HepG2 (cell line): Measurements from ENCODE around the gene DNPH1. TPM values are rescaled to one million over a fixed set of nuclear protein-coding genes. Genes with fewer than 3 reads are reported as not detected.
A peak's percentile ranks its signal among the peaks of the same experiment; 100 is the strongest.

Source experiments
- ATAC-seq: fragments of 200-7000 bp; cut with Tn5 transposase; 3 replicates; pipeline ENCODE4 v1.9.1; 2020; ENCODE audit warnings: mild to moderate bottlenecking, moderate library complexity
- BruUV-seq: library from RNA; stranded (reverse); fragments of 400-500 nt; replicated peaks from 2 replicates; lab custom pipeline; 2021; lab: Mats Ljungman, UMichigan
- CTCF ChIA-PET: fragments of 300-600 bp; formaldehyde crosslinking; extraction: SDS; loops from one replicate; lab custom pipeline; 2021; ENCODE audit warnings: low total read pairs, inconsistent platforms, low intra/inter-chr PET ratio; lab: Yijun Ruan, JAX
- POLR2A ChIA-PET: fragments of 350-600 bp; sonication (Branson Sonifier 250); formaldehyde crosslinking; loops from one replicate; lab custom pipeline; 2020; ENCODE audit warnings: antibody characterized with exemption, inconsistent platforms; lab: Yijun Ruan, JAX
- DNase-seq: peaks from one replicate; pipeline ENCODE4 v3.0.0-alpha.2; 2015; ENCODE audit warnings: low spot score
- FAIRE-seq: peaks from 3 replicates; lab custom pipeline; 2011; peaks lifted over from hg19 to GRCh38; lab: Jason Lieb, UNC
- H2AFZ ChIP-seq: one replicate; pipeline ENCODE4 v1.6.1; 2011; ENCODE audit warnings: low read length, inconsistent platforms
- H3K27ac ChIP-seq: fragments of 300-600 bp; 3 replicates; pipeline ENCODE4 v1.8.0; 2011; ENCODE audit warnings: mixed run types, mild to moderate bottlenecking, mixed read lengths, low read length, inconsistent platforms; ENCODE audit not compliant: insufficient read depth; ENCODE audit errors: extremely low read length
- H3K27me3 ChIP-seq, 2 experiments: fragments of 200-600 bp in 1 of 2; 2 replicates in 1 of 2; 3 replicates in 1 of 2; pipeline versions ENCODE4 v1.6.0 to v1.8.0; 2011; ENCODE audit warnings: low read length in 2 of 2, mild to moderate bottlenecking in 2 of 2, moderate library complexity in 2 of 2, inconsistent platforms in 1 of 2; ENCODE audit not compliant: insufficient read depth in 2 of 2, control insufficient read depth in 1 of 2
- H3K36me3 ChIP-seq, 2 experiments: fragments of 200-600 bp in 1 of 2; replicated peaks in 1 of 2; 2 replicates in 1 of 2; 3 replicates in 1 of 2; pipeline versions ENCODE4 v1.5.1 to v1.8.0; 2011; ENCODE audit warnings: low read length in 2 of 2, inconsistent platforms in 1 of 2; ENCODE audit not compliant: insufficient read depth in 2 of 2, control insufficient read depth in 1 of 2
- H3K4me1 ChIP-seq: 2 replicates; pipeline ENCODE4 v1.5.1; 2012; ENCODE audit warnings: low read length, inconsistent platforms; ENCODE audit not compliant: insufficient read depth
- H3K4me2 ChIP-seq: 2 replicates; pipeline ENCODE4 v1.6.0; 2011; ENCODE audit warnings: low read depth, low read length, inconsistent platforms
- H3K4me3 ChIP-seq, 3 experiments: fragments of 200-600 bp in 1 of 3; sonication (generic), shearing (Covaris generic) in 1 of 3; replicated peaks in 1 of 3; 2 replicates each; pipeline ENCODE4 v1.5.1; 2011 to 2016; ENCODE audit warnings: low read length in 3 of 3, inconsistent platforms in 2 of 3, low read depth in 2 of 3, mild to moderate bottlenecking in 2 of 3, control low read depth in 1 of 3, mixed read lengths in 1 of 3; ENCODE audit not compliant: insufficient read depth in 1 of 3
- H3K79me2 ChIP-seq: one replicate; pipeline ENCODE4 v1.6.1; 2011; ENCODE audit warnings: low read length, inconsistent platforms; ENCODE audit not compliant: insufficient read depth
- H3K9ac ChIP-seq: 2 replicates; pipeline ENCODE4 v1.6.0; 2011; ENCODE audit warnings: mild to moderate bottlenecking, low read depth, low read length, inconsistent platforms; ENCODE audit not compliant: insufficient read depth
- H3K9me3 ChIP-seq: 2 replicates; pipeline ENCODE4 v1.5.1; 2012; ENCODE audit warnings: mild to moderate bottlenecking, low read length
- H4K20me1 ChIP-seq: 2 replicates; pipeline ENCODE4 v1.6.0; 2011; ENCODE audit warnings: inconsistent platforms, mild to moderate bottlenecking, low read length, moderate library complexity; ENCODE audit not compliant: insufficient read depth
- FOXO4 ChIP-seq: sonication (generic); formaldehyde crosslinking; conservative IDR thresholded peaks from 2 replicates; pipeline ENCODE4 v1.8.1; 2023; ENCODE audit warnings: missing genetic modification reagents
- HDAC2 ChIP-seq: sonication (generic); formaldehyde crosslinking; IDR thresholded peaks from 2 replicates; pipeline ENCODE4 v1.4.0; 2020; ENCODE audit warnings: missing genetic modification reagents
- HNF4G ChIP-seq, 2 experiments: sonication (generic) in 1 of 2; formaldehyde crosslinking in 1 of 2; IDR thresholded peaks; 2 replicates each; pipeline versions ENCODE4 v1.4.0 to v1.6.1; 2011 to 2020; ENCODE audit warnings: borderline replicate concordance in 2 of 2, low read depth in 2 of 2, mild to moderate bottlenecking in 2 of 2, low read length in 1 of 2, missing genetic modification reagents in 1 of 2, moderate library complexity in 1 of 2
- PAXIP1 ChIP-seq: sonication (generic); formaldehyde crosslinking; conservative IDR thresholded peaks from 2 replicates; pipeline ENCODE4 v1.4.0; 2020; ENCODE audit warnings: mild to moderate bottlenecking, missing genetic modification reagents, moderate library complexity
- PHB2 ChIP-seq: fragments of 450-650 bp; IDR thresholded peaks from 2 replicates; pipeline ENCODE4 v1.6.1; 2018; ENCODE audit not compliant: partially characterized antibody
- PHF8 ChIP-seq: sonication (generic); formaldehyde crosslinking; IDR thresholded peaks from 2 replicates; pipeline ENCODE4 v1.5.0; 2020; ENCODE audit warnings: missing genetic modification reagents
- POLR2A ChIP-seq, 2 experiments: IDR thresholded peaks; 2 replicates each; pipeline ENCODE4 v1.6.1; 2011; ENCODE audit warnings: low read depth in 2 of 2, low read length in 2 of 2, mild to moderate bottlenecking in 1 of 2, moderate library complexity in 1 of 2; ENCODE audit not compliant: insufficient read depth in 1 of 2
- POLR2AphosphoS2 ChIP-seq: IDR thresholded peaks from 2 replicates; pipeline ENCODE4 v1.6.1; 2011; ENCODE audit warnings: low read depth, low read length, improper control_type of control experiment
- STAG1 ChIP-seq: sonication (generic); formaldehyde crosslinking; IDR thresholded peaks from 2 replicates; pipeline ENCODE4 v1.4.0; 2020; ENCODE audit warnings: missing genetic modification reagents
- STAT5B ChIP-seq: sonication (generic); formaldehyde crosslinking; IDR thresholded peaks from 2 replicates; pipeline ENCODE4 v1.4.0; 2020; ENCODE audit warnings: missing genetic modification reagents
- ZFP1 ChIP-seq: IDR thresholded peaks from 2 replicates; pipeline ENCODE4 v1.6.1; 2016
- ZNF3 ChIP-seq: IDR thresholded peaks from 2 replicates; pipeline ENCODE4 v1.7.0; 2017; ENCODE audit warnings: inconsistent platforms
- ZNF430 ChIP-seq: sonication (generic); formaldehyde crosslinking; IDR thresholded peaks from 2 replicates; pipeline ENCODE4 v1.9.0; 2021; ENCODE audit warnings: mild to moderate bottlenecking, missing genetic modification reagents
- ZNF660 ChIP-seq: sonication (generic); formaldehyde crosslinking; IDR thresholded peaks from 2 replicates; pipeline ENCODE4 v1.5.1; 2020; ENCODE audit warnings: mild to moderate bottlenecking, low read depth, missing genetic modification reagents, borderline replicate concordance
- ZNF816 ChIP-seq: sonication (generic); formaldehyde crosslinking; IDR thresholded peaks from 2 replicates; pipeline ENCODE4 v1.8.0; 2022; ENCODE audit warnings: missing genetic modification reagents, mild to moderate bottlenecking, borderline replicate concordance
- WGBS: methylation state at CpG from one replicate; pipeline ENCODE4 v1.1.6; 2017; ENCODE audit warnings: low lambda C conversion rate; 5-methylcytosine and 5-hydroxymethylcytosine counted together
- in situ Hi-C: cut with HindIII; loops from 2 replicates; pipeline ENCODE4 v1.10.0; 2017; ENCODE audit warnings: low pct_unique_long_range_greater_than_20kb; ENCODE audit not compliant: extremely low pct_ligation_motif_present
- intact Hi-C: fragments of 100-400 bp; cut with micrococcal nuclease; formaldehyde crosslinking; loops from one replicate; pipeline ENCODE4 v1.10.0; 2022; ENCODE audit not compliant: unreplicated experiment
- polyA plus RNA-seq, 8 experiments: library from polyadenylated mRNA; depleted of rRNA in 3 of 8; stranded (reverse) in 7 of 8; unstranded in 1 of 8; fragments of >200 nt; fragmentation: Illumina TruSeq in 4 of 8; extraction: Trizol in 4 of 8; gene quantifications; 2 replicates each; pipeline versions ENCODE4 v1.2.1 to v1.2.3, GENCODE V29; 2011 to 2016; ENCODE audit warnings: low read depth in 4 of 8, missing spikeins in 1 of 8, mixed read lengths in 1 of 8; ENCODE audit not compliant: insufficient read depth in 1 of 8
- total RNA-seq, 5 experiments: library from RNA; depleted of rRNA; stranded (reverse); fragments of >200 nt; fragmentation: Illumina TruSeq; extraction: Trizol; gene quantifications; 2 replicates each; pipeline ENCODE4 v1.2.3, GENCODE V29; 2016; ENCODE audit warnings: low read depth in 1 of 5

The DNPH1 gene
- total and polyA plus RNA-seq, 2 of the 13 experiments (the other 11 are each of a cell fraction or from before 2014, with no cell fraction given) = 56.5 to 75.1 TPM

GRCh38 chr6:43176423-43176786 is 52.9 kb downstream of the DNPH1 start:
- POLR2A ChIA-PET = no interaction called here
- in situ Hi-C loops = no loop called here
- Histone ChIP-seq H3K4me3 (no peak overlapping the region), H3K27me3 (no peaks in the 10 kb centered on the region; a peak in 1 of 5 replicates), H3K36me3 (peaks cover 28 to 42% of the 10 kb centered on the region in 2 experiments), H3K9me3 (no peaks in the 10 kb centered on the region), H3K4me2 (no peak overlapping the region), H4K20me1 (peaks cover 32% of the 10 kb centered on the region), H2AFZ (no peak overlapping the region), H3K27ac (no peak overlapping the region), H3K4me1 (peaks cover 34% of the 10 kb centered on the region), H3K79me2 (peaks cover 36% of the 10 kb centered on the region), H3K9ac (no peak overlapping the region)
- TF ChIP-seq HNF4G (IDR thresholded peaks at IDR 0.05; ENCODE audit: borderline replicate concordance, low read depth, low read length) (no peak), HNF4G (CRISPR knock-in tag; IDR thresholded peaks at IDR 0.05; ENCODE audit: borderline replicate concordance, low read depth) (no peak), ZNF430 (CRISPR knock-in tag) (no peak), POLR2A (IDR thresholded peaks at IDR 0.05; ENCODE audit: insufficient read depth in 1 of 2, low read depth in 2 of 2, low read length in 2 of 2) (peak in 1 of 2 experiments; percentile 22; a peak in 1 of 4 replicates), HDAC2 (no peak), POLR2AphosphoS2 (peak; percentile 39; the same call in 1 of the 2 replicates), PHB2 (no peak), ZNF816 (CRISPR knock-in tag) (no peak)
- FAIRE-seq (no peak), ATAC-seq (no peak), DNase-seq (no peak)
- intact Hi-C loops = no loop called here
- 98% methylated on average over 5 of the region's 6 CpGs for WGBS
- CTCF ChIA-PET = no interaction called here
- BruUV-seq = no TSS peak

- no peak overlapping the region for H3K4me2 ChIP-seq
- FAIRE-seq (no peak), ATAC-seq (no peak), DNase-seq (no peak)
- H3K27ac ChIP-seq = no peak overlapping the region
- no peaks in the 10 kb centered on the region; a peak in 1 of 5 replicates for H3K27me3 ChIP-seq
- 97% methylated on average over 11 of the region's 11 CpGs for WGBS
- ChIA-PET POLR2A (interaction anchor here (1.2 to 1.9 kb wide), 4 partner anchors 49 to 454 kb away, joined by 3 to 12 read pairs (median 5); partner anchors contain the start of gene DNPH1), CTCF (no interaction called here)
- intact Hi-C loops (no loop called here), in situ Hi-C loops (no loop called here)
- no peak overlapping the region for H3K4me3 ChIP-seq
- H2AFZ ChIP-seq = no peak overlapping the region
- BruUV-seq = no TSS peak
- peaks cover 32% of the 10 kb centered on the region for H4K20me1 ChIP-seq
- peaks cover 28 to 42% of the 10 kb centered on the region in 2 experiments for H3K36me3 ChIP-seq
- no peaks in the 10 kb centered on the region for H3K9me3 ChIP-seq
- H3K9ac ChIP-seq = no peak overlapping the region
- peaks cover 28% of the 10 kb centered on the region for H3K4me1 ChIP-seq
- peaks cover 36% of the 10 kb centered on the region for H3K79me2 ChIP-seq
- TF ChIP-seq PAXIP1 (CRISPR knock-in tag) (no peak), STAG1 (CRISPR knock-in tag) (no peak), ZNF3 (CRISPR knock-in tag) (no peak), STAT5B (no peak), ZNF660 (CRISPR knock-in tag) (no peak), PHF8 (CRISPR knock-in tag) (no peak), ZFP1 (no peak), FOXO4 (CRISPR knock-in tag) (no peak)
Observed at GRCh38 chr6:43175676-43176422, 53.4 kb downstream of the DNPH1 start.
